GM15510 (cell line): ENCODE measurements around the gene CTDSPL2.

Experiments used
- POLR2A ChIP-seq: IDR thresholded peaks from 3 replicates; pipeline ENCODE4 v1.6.1; 2011; ENCODE audit warnings: borderline replicate concordance; ENCODE audit not compliant: insufficient read length; ENCODE audit errors: extremely low read depth

Gene CTDSPL2

GRCh38 chr15:44426975-44427755 is at the start of gene CTDSPL2:
Gene CTDSPL2 (plus strand): TSS chr15:44427629. CDS start chr15:44459015, 31,386 bp downstream.
- TF ChIP-seq POLR2A, result peak; percentile 78

DNA sequence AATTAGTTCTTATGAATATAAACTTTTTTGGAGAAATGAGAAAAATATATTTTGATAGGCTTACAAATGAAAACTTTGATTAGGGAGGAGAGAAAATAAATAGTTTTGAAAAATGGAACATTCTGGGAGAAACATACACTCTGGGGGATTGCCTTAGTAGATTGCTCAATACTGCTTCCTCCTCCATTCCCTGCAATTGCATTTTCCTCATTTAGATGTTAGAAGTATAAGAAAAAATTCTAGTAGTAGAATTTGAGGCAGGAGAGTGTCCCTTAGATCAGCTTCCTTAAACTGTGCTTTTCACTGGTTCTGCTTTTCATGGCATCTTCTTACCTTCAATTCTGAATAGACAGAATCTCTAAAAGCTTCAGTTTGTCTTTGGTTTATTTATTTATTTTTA is 46.2 kb upstream of the CTDSPL2 start:
- no peak for TF ChIP-seq POLR2A

- TF ChIP-seq POLR2A, result no peak
Measured at GRCh38 chr15:44385344-44385942, 42.0 kb upstream of the CTDSPL2 start.

- TF ChIP-seq POLR2A, result no peak
Measured at GRCh38 chr15:44394062-44394461, 33.4 kb upstream of the CTDSPL2 start.

DNA sequence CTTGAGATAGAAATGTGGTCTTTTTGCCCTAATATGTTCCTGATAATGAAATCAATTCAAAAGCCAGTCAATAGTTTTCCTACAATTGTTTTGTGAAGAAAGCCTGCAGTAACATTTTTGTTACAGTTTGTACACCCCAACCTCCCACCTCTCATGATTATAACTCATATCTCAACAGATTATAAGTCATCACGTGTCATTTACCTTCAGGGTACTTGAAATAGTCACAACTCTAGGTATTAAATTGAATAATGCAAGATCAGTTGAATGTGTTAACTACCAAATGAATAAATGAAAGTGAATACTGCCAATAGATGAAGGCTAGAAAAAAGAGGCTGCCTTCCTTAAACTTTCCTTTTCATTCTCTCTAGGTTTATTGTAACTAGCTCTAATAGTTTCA is 32.9 kb upstream of the CTDSPL2 start:
- TF ChIP-seq POLR2A, result no peak

- no peak for TF ChIP-seq POLR2A
Measured at GRCh38 chr15:44397869-44398268, 29.6 kb upstream of the CTDSPL2 start.

GRCh38 chr15:44414001-44414400 is 13.4 kb upstream of the CTDSPL2 start:
- no peak for TF ChIP-seq POLR2A

DNA sequence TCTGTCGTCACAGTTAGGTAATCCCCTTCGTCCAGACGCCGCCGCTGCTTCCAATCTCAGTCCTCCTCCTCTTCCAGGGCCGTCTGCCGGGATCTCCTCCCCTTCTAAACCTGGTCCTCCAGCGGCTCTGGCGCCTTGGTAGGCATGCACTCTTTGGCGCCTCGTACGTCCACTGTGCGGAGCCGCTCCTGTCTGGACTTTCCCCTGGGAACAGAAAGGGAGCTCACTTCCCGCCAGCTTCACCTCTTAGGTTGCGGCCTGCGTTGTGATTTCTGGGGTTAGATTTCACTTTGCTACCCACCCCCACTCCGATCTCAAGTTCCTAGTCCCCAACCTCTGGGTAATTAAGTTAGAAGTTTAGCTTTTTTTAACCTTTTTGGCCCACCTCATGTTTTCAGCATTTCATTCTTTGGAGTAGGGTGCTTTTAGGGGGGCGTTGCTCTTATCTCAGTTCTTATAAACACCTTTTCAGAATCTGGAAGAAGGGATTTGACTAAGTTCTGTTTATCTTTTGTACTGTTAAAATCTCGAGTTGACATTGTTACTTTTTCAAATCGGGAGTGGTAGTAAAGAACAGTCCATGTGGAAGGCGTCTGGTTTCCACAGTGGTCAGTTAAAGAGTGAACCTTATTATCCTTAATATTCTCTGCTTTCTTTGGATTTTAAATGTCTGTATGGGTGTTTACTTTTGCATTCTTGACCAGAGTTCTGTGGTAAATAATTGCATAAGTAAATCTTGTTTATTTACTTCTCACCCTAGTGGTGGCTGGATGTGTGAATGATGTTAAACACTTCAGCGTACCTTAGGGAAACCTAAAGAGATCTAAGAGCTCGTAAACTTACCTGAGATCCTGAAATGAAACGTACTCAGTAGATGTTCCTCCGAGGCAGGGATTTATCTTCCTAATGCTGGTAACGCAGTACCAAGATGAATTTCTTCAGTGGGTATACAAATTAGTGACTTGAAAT is 611 bp downstream of the CTDSPL2 start:
- no peak for TF ChIP-seq POLR2A

DNA sequence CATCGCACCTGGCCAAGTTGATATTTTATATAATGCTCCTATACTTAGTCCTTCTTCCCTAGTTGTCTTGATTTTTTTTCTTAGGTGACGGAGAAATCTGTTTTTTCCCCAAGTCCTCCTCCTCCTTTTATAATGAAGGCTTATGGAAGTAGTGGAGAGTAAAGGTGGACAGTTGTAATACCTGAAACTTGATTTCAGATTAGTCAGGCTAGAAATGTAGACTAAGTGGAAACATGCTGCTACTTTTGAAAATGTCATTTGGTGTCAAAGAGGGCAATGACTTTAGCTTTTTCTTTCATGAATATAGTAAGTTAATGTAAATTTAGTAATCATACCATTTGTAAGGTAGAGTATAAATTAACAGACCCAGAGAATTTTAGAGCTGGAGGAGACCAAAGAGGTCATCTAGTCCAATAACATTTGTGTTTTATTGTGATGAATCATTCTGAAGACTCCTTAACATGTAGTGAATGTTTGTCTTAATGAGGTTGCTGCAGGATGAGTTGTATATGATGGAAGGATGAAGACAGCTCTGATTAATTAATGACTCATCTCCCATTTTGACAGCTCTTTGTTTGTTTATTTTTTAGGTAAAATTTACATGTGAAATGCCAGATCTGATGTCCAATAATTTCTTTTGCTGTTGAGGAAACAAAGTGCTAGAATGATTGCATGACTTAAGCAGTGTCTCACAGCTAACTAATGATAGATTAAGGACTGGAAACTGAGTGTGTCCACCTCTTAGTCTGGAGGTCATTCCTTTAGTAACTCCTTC is 8.7 kb downstream of the CTDSPL2 start:
- TF ChIP-seq POLR2A, result no peak

GRCh38 chr15:44438402-44438801 is 11.0 kb downstream of the CTDSPL2 start:
- TF ChIP-seq POLR2A, result no peak

DNA sequence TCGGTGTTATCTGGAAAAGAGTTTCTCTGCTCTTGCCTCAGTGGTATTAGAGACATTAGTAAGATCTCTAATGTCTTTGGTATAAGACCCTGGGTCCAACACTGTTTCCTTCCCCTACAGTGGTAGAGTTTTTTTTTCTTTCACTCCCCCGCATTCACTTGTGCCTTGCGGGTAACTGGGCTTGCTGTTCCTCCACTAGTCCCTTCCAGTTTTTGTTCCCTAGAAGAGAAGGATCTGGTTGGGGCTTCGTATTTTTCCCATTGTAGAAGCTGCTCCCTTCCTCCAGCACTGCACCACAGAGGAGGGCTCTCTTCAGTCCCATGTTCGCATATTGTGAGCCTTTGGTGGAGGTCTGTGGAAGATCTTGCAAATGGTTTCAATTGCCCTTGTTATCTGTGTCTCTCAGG is 13.7 kb downstream of the CTDSPL2 start:
- no peak for TF ChIP-seq POLR2A

DNA sequence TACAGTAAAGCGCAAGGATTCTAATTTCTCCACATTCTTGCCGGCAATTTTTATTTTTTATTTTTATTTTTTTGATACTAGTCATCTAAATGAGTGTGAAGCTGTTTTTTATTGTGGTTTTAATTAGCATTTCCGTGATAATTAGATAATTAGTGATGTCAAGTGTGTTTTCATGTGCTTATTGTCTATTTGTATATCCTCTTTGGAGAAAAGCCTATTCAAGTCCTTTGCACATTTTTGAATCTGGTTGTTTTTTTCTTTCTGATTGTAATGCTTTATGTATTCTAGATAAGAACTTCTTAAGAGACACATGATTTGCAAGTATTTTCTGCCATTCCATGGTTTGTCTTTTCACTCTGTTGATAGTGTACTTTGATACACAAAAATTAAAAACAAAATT is 16.1 kb downstream of the CTDSPL2 start:
- no peak for TF ChIP-seq POLR2A

GRCh38 chr15:44447772-44448376 is 20.4 kb downstream of the CTDSPL2 start:
- no peak for TF ChIP-seq POLR2A

DNA sequence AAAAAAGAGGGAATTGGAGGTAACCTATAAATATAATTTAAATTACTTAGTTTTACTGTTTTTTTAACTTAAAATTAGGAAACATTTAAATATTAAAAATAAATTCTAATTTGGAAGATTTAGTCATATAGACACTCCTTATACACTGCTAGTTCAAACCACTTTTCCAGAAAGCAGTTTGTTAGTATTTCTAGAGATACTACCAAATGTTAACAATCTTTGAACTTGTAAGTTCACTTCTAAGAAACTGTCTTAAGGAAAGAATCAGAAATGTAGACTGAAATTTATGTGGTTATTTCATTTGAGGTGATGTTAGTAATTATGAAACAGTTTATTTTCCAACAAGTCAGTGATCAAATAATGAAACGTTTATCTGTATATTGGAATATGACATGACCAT is 22.7 kb downstream of the CTDSPL2 start:
- no peak for TF ChIP-seq POLR2A
